ENCODE measurements around the gene DUSP22.

Gene DUSP22

DNA sequence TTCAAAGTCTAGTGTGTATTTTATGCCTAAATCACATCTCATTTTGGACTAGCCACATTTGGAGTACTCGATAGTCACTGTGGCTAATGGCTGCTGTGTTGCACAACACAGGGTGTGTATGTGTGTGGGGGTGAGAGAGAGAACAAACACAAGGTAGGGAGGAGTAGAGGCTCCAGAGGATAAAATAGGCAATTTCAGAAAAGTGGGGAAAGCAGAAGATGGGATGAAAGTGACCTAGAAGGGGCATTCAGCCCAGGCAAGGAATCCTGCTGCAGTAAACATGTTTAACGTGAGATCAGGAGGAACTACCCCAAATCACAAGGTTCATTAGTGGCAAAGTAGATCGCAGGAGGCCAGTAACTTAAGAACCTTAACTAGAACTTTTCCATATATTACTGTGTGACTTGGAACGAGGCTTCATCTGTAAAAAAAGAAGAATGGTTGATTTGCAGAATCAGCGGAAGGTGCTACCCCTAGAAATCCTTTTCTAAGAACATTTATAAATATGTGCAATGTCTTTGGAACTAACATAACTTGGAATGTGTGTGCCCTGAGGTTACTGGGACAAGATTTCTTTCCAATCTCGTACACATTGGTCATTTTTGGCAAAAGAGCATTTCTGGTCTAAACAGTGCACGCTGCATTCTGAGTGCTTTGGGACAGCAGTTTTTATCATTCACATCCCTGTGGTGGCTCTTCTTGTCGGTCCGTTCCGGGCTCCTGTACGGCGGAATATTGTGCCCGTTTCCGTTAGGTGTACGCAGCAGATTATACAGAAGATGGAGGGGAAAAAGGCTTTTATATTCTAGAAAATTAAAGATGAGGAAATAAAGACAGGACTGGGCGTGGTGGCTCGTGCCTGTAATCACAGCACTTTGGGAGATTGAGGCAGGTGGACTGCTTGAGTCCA lies 2.6 kb downstream of the DUSP22 start:
- DNase-seq (ENCODE audit: low read depth, low spot score), result no peak
- ChIA-PET CTCF (no interaction called here), POLR2A (no interaction called here)
- no peak overlapping the region for H3K4me3 ChIP-seq (ENCODE audit: low read depth, low read length)
- TF ChIP-seq, protein P1, sequence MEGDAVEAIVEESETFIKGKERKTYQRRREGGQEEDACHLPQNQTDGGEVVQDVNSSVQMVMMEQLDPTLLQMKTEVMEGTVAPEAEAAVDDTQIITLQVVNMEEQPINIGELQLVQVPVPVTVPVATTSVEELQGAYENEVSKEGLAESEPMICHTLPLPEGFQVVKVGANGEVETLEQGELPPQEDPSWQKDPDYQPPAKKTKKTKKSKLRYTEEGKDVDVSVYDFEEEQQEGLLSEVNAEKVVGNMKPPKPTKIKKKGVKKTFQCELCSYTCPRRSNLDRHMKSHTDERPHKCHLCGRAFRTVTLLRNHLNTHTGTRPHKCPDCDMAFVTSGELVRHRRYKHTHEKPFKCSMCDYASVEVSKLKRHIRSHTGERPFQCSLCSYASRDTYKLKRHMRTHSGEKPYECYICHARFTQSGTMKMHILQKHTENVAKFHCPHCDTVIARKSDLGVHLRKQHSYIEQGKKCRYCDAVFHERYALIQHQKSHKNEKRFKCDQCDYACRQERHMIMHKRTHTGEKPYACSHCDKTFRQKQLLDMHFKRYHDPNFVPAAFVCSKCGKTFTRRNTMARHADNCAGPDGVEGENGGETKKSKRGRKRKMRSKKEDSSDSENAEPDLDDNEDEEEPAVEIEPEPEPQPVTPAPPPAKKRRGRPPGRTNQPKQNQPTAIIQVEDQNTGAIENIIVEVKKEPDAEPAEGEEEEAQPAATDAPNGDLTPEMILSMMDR (IDR thresholded peaks at IDR 0.05; ENCODE audit: insufficient read depth, low read length, missing control alignments), result no peak

DNA sequence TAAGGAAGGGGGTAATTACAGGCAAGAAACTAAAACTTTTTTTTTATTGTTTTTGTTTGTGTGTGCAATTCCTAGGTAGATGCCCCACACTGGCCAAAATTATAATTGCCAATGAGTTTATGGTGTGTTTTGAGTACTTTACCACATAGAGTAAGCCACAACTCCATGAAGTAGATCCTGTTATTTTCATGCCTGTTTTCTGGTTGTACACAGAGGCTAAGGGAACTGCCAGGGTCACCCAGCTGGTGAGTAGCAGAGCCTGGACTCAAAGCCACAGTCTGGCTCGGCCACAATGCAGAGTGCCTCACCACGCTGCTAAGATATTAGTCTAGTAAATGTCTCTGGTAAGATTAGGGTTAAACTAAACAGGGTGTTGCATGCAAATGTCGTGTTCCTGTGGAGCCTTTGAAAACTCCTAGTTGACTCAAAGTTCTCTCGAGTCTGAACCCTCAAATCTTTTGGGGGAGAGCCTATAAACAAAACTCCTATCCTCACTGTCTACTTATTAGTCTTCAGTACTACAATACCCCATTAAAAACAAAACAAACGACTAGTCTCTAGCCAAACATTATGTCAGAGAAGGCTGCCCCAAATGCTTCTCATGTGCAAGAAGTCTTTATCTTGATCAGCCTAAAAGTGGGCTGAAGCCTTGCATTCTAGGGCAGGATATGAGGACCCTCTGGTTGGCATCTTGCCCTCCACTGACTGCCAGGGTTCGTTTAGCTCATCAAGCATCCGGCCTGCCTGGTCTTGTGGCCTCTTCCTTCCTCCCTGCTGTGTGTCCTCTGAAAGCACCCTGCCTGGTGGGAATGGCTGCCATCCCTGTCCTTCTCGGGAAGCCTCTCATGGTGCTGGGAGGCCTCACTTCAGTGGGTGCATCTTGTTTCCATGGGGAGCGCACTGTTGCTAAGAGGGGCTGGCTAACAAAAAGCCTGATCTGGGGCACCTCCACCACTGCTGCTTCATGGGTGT lies 4.2 kb downstream of the DUSP22 start:
- CTCF ChIA-PET, result no interaction called here

GRCh38 chr6:297571-298232 lies 5.4 kb downstream of the DUSP22 start:
- ChIA-PET POLR2A (no interaction called here), CTCF (no interaction called here)
- no peak for DNase-seq (ENCODE audit: low read depth, low spot score)
- TF ChIP-seq, protein P1 (IDR thresholded peaks at IDR 0.05; ENCODE audit: insufficient read depth, low read length, missing control alignments), result no peak
- H3K4me3 ChIP-seq (ENCODE audit: low read depth, low read length), result no peak overlapping the region

More for the DNA sequence above, 4.2 kb downstream of the DUSP22 start:
- POLR2A ChIA-PET, result no interaction called here
- TF ChIP-seq, protein P1 (IDR thresholded peaks at IDR 0.05; ENCODE audit: insufficient read depth, low read length, missing control alignments), result no peak
- DNase-seq (ENCODE audit: low read depth, low spot score), result no peak
- H3K4me3 ChIP-seq (ENCODE audit: low read depth, low read length), result no peak overlapping the region

- no peak overlapping the region for H3K4me3 ChIP-seq (ENCODE audit: low read depth, low read length)
- TF ChIP-seq, protein P1 (IDR thresholded peaks at IDR 0.05; ENCODE audit: insufficient read depth, low read length, missing control alignments), result no peak
- DNase-seq (ENCODE audit: low read depth, low spot score), result no peak
- CTCF ChIA-PET, result no interaction called here
- POLR2A ChIA-PET, result no interaction called here
These were observed 6.2 kb downstream of the DUSP22 start for GRCh38 chr6:298233-299103.

DNA sequence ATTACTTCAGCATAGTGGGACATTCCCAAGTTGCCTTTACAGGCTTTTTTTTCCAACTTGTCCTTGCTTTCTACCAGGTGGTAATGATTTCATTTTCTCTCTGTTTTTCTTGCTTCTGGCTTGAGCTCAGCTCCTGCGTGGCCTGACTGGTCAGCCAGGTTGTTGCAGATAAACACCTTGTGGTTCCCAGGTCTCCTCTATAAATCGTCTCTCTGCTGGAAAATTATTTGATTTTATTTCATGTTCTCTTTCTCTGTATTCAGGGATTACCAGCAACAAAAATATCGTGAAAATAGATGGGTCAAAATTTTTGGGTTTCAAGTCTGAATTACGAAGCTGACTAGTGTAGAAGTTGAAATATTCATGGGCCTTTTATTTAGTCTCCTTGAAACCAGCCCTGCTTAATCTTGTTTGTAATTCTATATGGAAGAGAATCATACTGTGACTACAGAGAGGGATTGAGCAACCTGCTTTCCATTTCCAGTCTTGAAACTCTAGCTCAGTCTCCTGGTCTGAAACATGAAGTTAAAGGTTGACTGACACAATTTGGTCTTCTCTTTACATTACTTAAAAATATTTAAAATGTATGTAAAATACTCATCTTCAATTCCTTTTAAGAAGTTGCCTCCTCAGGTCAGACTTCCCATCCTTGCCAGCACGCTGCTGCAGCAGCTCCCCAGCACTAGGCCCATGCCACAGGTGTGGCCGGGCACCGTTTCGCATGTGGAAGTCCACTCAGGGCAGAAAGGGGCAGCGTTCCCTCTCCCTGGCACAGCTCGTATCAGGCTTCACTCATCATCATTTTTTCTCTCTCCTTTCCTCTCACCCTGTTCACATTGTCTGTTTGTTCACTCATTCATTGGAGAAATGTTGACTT lies 7.1 kb downstream of the DUSP22 start:
- no peak overlapping the region for H3K4me3 ChIP-seq (ENCODE audit: low read depth, low read length)
- ChIA-PET CTCF (interaction anchor here (0.8 kb wide), 1 partner anchor 9 kb away, joined by 3 read pairs; no protein-coding TSS in a partner anchor), POLR2A (no interaction called here)
- no peak for DNase-seq (ENCODE audit: low read depth, low spot score)
- TF ChIP-seq, protein P1 (IDR thresholded peaks at IDR 0.05; ENCODE audit: insufficient read depth, low read length, missing control alignments), result no peak

Data from AG04449 (cell line).